NCI-H510A (cell line): ENCODE results near the gene INVS.
"Not testable (repeated sequence)": the region's sequence is repeated elsewhere in the genome, so short reads cannot be mapped to it uniquely, and the experiment has no call there.

Experiments used
- DNase-seq: peaks from one replicate; lab custom pipeline; 2025; lab: John Stamatoyannopoulos, UW

The INVS gene

GRCh38 chr9:100197553-100197952 lies 98.5 kb downstream of the INVS start:
- no peak for DNase-seq

- DNase-seq, result no peak
Measured at GRCh38 chr9:100202806-100203205, 103.8 kb downstream of the INVS start.

- no peak for DNase-seq
Measured at GRCh38 chr9:100204796-100205195, 105.8 kb downstream of the INVS start.

GRCh38 chr9:100206899-100207298 lies 107.9 kb downstream of the INVS start:
- DNase-seq, result no peak

GRCh38 chr9:100208673-100209072 lies 109.6 kb downstream of the INVS start:
- no peak for DNase-seq

GRCh38 chr9:100211476-100211875 lies 112.4 kb downstream of the INVS start:
- DNase-seq, result no peak

- no peak for DNase-seq
Measured at GRCh38 chr9:100213730-100214477, 114.9 kb downstream of the INVS start.

- no peak for DNase-seq
Measured at GRCh38 chr9:100216178-100216787, 117.2 kb downstream of the INVS start.

GRCh38 chr9:100217536-100217935 lies 118.5 kb downstream of the INVS start:
- DNase-seq, result no peak

GRCh38 chr9:100219347-100219746 lies 120.3 kb downstream of the INVS start:
- no peak for DNase-seq

GRCh38 chr9:100220936-100221335 lies 121.9 kb downstream of the INVS start:
- DNase-seq, result no peak

GRCh38 chr9:100221538-100221937 lies 122.5 kb downstream of the INVS start:
- no peak for DNase-seq

- DNase-seq, result no peak
Measured at GRCh38 chr9:100222674-100223073, 123.6 kb downstream of the INVS start.

GRCh38 chr9:100227636-100228035 lies 128.6 kb downstream of the INVS start:
- DNase-seq, result no peak

GRCh38 chr9:100228352-100228869 lies 129.4 kb downstream of the INVS start:
- no peak for DNase-seq

GRCh38 chr9:100229136-100229535 lies 130.1 kb downstream of the INVS start:
- no peak for DNase-seq

GRCh38 chr9:100229561-100229960 lies 130.5 kb downstream of the INVS start:
- DNase-seq, result peak; percentile 54

GRCh38 chr9:100236986-100237385 lies 137.9 kb downstream of the INVS start:
- DNase-seq, result not testable (repeated sequence)

- no peak for DNase-seq
Measured at GRCh38 chr9:100240512-100240911, 141.5 kb downstream of the INVS start.

GRCh38 chr9:100267211-100267610 lies 168.2 kb downstream of the INVS start:
- no peak for DNase-seq

GRCh38 chr9:100268271-100268670 lies 169.2 kb downstream of the INVS start:
- DNase-seq, result no peak

- DNase-seq, result no peak
Measured at GRCh38 chr9:100269656-100270055, 170.6 kb downstream of the INVS start.

- no peak for DNase-seq
Measured at GRCh38 chr9:100277166-100277979, 178.3 kb downstream of the INVS start.
